HG02571 (cell line): ENCODE measurements around the gene MSMO1.
"Not testable (repeated sequence)": the region's sequence is repeated elsewhere in the genome, so short reads cannot be mapped to it uniquely, and the experiment has no call there.

Experiments used
- ATAC-seq: cut with Tn5 transposase; IDR thresholded peaks from one replicate; pipeline ENCODE4 v1.9.1; 2021; ENCODE audit warnings: mild to moderate bottlenecking, moderate library complexity; ENCODE audit not compliant: unreplicated experiment

The MSMO1 gene

DNA sequence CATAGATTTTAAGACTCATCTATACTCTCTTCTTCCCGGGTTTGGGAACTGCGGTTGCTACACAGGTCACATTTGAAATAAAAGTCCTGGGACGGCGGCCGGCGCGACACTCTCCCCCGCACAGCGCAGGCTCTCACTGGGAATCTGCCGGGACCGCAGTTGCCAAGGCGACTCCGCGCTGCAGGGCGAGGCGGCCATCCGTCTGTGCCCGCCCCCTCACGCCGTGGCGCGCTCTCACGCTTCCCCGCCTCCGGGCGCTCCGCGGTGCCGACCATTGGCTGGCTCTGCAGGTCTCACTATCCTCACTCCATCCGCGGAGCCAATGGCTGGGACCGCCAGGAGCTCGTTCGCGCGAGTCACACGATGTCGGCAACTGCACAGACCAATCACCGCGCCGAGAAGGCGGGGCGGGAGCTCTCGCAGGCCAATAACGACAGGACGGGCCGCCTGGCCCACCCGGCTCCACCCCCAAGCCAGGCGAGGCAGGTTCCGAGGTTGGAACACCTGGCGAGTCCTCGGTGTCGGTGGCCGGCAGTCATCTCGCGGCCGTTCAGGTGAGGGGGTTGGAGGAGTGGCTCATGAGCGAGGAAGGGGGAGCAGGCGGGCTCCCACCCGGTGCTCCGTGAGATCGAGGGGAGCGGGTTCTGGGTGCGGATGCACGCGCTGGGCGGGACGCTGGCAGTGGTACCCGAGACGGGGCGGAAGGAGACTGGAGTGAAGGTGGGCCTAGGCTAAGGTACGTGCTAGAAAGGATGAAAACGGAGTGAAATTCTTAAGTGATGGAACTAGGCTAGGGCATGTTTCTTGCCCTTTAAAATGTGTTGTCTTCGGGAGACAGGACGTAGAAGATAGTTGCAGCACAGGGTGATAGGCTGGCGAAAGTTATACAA, at the start of gene MSMO1:
Gene MSMO1, plus strand, starts transcription at position 459 of the 890 bp plus-strand sequence. CDS start 5,702 bp downstream, outside the sequence.
- peak; percentile 98 for ATAC-seq

DNA sequence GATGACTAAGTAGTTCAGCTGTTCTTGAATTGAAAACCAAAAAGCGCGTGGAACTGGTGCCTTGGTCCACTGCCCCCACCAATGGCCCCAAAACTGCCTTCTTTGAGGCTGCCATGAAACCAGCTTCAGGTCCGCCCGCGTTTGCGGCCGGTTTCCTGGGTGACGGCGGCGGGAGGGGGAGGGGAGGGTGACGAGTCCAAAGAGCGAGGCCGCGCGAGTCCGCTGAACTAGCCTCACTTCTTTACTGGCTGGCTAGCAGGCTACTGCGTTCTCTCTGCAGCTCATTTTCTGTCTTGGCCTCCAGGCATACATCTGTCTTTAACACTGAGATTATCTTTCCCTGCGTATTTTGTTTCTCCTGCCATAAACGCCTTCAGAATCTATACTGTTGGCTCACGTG, 47.9 kb upstream of the MSMO1 start:
- not testable (repeated sequence) for ATAC-seq

DNA sequence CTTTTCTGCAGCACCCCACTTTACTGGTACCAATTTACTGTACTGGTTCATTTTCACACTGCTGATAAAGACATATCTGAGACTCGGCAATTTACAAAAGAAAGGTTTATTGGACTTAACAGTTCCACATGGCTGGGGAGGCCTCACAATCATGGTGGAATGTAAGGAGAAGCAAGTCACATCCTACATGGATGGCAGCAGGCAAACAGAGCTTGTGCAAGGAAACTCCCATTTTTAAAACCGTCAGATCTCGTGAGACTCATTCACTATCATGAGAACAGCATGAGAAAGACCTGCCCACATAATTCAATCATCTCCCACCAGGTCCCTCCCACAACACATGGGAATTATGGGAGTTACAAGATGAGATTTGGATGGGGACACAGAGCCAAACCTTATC, 42.8 kb upstream of the MSMO1 start:
- ATAC-seq, result not testable (repeated sequence)

DNA sequence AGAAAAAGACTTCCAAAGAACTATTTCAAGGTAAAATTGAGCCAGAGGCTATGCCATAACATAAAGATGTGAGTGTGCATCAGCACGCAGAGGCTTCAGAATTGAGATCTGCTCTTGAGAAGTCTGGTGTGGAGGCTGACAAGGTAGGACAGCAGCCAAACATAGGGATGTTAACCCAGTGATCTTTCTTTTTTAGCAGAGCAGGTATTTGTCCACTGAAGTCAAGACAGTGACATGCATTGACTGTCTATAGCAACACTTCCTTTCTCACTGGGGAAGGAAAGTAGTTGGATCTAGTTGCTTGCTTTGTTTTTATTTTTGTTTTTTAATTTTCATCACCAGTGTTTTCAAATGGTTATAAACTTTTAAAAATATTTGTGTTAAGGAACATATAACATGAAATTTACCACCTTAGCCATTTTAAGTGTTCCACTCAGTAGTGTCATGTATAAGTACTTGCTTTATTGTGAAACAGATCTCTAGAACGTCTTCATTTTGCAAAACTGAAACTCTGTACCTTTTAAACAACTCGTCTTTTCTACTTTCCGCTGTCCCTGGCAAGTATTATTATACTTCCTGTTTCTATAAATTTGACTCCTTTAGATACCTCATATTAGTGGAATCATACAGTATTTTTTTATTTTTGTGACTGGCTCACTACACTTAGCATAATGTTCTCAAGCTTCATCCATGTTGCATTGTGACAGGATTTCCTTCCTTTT, 40.7 kb upstream of the MSMO1 start:
- peak; percentile 56 for ATAC-seq

DNA sequence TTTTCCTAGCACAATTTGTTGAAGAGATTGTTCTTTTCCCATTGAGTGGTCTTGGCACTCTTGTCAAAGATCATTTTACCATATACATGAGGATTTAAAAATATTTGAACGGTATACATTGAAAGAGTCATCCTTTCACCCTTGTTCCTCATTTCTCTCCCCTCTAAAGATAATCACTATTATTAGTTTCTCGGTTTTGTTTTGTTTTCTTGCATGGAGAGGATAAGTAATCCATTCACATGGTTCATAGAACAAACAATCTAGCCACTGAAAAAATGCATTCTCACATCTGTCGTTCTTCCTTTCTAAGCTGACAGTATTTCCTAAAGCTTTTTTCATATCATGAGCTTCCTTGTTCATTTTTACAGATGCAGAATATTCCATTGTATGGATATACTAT, 39.2 kb upstream of the MSMO1 start:
- no peak for ATAC-seq

DNA sequence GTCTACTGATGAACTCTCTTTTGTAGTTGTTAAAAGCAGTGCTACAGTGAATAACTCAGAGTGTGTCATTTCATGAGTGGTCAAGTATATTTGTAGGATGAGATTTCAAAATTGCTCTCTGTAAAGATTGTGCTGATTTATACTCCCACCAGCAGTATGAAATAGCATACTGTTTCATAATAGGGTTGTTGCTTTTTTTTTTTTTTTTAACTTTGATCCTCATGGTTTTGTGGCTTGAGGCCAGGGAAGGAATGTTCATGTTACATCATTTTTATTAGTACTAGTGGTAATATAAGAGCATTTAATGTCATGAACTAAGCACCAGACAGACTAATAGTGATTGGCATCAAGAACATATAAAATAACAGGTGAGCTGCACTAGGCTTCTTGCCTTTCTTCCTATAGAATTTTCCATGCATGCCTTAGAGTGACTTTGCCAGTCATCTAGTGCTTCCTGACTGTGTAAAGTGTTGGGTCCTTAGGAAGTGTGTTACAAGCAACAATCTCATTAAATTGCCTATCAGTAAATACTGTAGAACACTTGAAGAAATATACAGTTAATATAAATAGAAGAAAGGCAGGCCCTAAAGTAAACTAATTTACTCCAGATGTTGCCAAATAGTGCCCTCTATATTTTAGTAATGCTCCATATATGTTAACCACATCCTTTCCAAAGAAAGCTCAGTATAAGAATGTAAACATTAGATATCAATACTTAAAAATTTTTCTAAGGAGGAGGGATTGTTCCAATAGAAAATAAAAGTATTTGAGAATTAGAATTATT, 38.6 kb upstream of the MSMO1 start:
- ATAC-seq, result no peak

DNA sequence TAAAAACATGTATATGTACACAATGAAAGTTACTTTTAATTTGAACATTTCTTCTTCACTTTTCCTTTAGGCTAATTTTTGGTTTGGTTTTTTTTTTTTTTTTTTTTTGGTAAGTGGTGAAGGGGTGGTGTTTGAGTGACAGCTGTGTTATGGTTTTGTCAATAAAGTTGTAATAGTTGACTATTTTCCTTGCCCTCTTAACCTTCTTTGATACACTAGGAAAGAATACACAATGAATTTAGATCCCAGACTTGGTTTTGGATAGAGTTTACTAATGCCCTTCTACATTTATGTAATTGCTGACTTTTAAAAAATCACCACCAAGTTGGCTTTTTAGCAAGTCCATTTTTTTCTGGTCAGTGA, 38.1 kb upstream of the MSMO1 start:
- ATAC-seq, result no peak

DNA sequence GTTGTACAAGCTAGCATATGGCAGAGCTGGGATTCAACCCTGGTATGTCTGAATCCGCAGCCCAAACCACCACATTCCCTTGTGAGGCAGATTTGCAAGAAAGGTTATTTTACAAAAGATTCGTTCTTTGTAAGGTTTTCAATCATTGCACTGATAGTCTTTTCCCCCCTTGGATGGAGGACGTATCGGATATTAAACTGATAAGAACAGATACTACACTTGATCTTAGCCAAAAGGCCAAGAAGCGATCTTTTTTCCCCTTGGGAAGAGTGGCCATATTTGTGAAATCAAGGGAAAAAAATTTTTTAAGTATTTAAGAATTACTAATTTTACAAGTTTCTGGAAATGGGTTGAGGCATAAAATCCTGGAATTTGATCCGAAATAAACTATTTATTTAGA, 34.4 kb upstream of the MSMO1 start:
- no peak for ATAC-seq

DNA sequence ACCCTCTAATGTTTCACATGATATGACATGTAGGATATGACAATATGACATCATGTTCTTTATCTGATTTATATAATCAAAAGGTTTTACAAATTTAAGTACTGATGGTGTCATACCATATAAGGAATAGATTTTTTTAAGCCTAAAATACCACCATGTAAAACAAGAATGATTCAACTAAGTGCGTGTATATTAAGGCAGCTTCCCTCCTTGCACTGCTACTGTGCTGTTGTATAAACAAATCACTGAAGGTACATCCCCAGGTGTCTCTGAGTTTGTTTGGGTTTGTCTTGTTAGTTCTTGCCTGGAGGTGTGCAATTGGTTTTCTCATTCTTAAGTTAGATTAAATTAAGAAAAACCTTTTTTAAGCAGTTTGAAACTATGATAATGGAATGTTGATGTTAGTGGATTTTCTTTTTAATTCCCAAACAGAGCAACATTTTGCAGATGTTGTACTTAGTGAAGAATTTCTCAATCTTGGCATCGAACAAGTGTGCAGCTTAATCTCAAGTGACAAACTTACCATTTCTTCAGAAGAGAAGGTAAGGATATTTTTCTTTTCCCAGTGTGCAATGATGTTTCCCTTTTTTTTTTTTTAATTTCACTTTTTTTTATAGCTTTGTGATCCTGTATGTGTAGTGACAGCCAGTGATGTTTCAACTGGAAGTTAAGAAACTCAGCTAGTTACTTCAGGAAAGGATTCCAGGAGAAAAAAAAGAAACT, 33.4 kb upstream of the MSMO1 start:
- ATAC-seq, result no peak

DNA sequence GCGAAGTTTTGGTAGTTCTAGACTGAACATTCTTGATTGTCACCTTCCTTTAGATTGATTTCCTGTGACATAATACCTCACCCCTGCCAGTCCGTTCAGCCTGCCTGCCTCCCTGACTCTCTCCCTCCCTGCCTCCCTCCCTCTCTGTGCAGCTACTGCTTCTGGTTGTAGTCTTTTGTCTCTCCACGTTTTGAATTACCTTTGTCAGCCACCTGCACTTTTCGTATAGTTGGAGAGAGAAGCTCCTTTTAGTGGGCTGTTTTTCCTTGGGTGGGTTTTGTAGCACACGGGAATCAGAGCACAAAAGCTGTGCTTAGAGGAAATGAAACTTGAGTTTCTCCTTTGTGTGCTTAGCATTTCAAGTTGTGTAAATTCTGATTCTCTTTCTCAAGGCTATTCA, 32.6 kb upstream of the MSMO1 start:
- peak; percentile 81 for ATAC-seq

DNA sequence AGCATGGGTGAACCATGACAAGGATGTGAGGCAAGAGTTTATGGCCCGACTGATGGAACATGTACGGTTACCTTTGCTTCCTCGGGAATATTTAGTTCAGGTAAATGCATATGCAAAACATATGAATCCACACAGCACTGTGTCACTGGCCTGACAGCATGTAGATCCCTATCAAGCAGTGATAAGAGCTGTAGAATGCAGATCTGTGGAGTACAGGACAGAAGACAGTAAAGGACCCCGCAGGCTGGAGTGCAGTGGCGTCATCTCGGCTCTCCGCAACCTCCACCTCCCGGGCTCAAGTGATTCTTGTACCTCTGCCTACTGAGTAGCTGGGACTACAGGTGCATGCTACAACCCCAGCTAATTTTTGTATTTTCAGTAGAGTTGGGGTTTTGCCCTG, 29.8 kb upstream of the MSMO1 start:
- no peak for ATAC-seq

DNA sequence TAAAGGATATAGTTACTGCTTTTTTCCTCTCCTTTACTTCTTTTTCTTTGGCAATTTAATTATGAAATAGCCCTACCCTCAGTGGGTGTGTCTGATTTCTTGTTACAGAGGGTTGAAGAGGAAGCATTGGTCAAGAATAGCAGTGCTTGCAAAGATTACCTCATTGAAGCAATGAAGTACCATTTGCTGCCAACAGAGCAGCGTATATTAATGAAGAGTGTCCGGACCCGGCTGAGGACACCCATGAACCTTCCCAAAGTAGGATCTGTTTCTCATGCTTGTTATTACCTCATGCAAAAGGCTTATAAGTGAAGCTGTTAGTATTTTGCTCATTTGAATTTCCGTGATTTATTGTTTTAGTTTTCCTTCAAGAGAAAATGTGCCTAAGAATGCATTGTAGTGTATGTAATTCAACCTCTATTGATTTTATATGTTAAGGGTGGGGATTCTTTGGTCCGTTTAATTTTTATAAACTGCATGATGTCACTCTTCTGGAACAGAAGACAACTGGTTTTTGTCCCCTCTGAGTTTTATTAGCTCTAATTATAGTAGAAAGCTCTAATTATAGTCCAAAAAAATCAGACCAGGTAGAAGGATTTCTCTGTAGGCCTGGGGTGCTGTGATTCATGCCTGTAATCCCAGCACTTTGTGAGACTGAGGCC, 27.9 kb upstream of the MSMO1 start:
- ATAC-seq, result no peak

DNA sequence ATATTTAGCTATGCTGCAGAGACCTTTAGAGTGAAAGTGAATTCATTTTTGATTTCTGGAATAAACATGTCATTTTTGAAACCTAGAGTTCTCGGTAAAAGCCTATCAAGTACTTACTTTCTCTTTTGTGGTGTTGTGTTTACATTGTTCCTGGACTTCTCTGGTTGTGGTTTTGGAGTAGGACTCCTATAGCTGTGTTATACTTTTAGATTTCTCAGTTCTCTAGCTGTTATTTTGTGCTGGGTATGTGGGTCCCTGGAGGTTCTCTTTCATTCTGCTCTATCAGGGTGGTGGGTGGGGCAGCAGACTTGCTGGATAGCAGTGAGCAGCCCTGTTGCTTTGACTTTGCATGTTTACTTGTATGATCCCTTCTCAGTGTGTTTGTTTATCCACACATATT, 25.6 kb upstream of the MSMO1 start:
- ATAC-seq, result peak; percentile 73

DNA sequence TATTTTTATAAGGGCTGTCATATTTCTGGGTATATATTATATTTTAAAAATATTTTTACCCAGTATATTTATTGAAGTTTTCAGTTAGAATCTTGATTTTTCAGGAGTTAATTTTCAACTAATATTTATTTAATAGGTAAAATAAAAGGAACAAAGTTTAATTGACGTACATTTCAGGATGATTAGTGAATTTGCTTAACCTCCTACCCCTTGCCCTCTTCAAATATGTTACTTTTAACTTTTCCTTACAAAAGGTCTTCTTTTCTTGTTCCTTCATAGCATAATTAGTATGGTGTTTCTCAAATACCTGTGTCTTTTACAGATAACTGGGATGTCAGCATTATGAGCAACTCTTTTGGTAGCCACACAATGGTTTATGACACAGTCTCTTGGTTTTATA, 24.8 kb upstream of the MSMO1 start:
- ATAC-seq, result no peak

DNA sequence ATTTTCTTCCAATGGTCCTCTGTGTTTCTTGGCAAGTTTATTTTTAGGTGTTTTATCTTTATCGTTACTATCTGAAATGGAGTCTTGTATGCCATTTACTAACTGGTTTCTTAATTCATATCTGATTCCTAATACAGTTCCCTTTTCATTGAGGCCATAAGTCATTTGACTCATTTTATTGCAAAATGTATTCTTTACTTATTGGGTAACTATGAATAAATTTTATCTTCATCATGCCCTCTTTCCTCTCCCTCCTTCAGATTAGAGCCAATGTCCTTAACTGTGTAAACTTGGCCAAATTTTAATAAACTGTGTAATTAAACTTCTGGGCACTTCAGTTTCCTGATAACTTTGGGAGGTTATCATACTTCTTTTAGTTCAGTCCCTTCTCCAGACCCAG, 19.3 kb upstream of the MSMO1 start:
- no peak for ATAC-seq

DNA sequence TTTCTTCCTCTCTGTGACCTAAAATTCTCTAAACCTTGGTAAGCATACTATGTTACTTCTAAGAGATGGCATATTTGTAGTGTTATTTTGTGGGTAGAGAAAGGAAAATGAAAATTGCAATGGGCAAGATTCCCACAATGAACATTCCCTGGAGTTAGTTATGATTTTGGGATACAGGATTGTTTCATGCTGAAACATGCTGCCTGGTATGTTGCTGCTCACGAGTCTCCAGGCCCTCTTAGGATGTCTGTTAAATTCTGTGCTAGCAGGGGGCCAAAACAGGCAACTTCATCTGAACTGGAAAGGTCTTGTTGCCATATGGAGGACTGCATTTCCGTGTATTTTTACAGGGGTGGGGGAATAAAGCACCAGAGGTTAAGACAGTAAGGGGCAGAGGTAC, 18.9 kb upstream of the MSMO1 start:
- ATAC-seq, result no peak

DNA sequence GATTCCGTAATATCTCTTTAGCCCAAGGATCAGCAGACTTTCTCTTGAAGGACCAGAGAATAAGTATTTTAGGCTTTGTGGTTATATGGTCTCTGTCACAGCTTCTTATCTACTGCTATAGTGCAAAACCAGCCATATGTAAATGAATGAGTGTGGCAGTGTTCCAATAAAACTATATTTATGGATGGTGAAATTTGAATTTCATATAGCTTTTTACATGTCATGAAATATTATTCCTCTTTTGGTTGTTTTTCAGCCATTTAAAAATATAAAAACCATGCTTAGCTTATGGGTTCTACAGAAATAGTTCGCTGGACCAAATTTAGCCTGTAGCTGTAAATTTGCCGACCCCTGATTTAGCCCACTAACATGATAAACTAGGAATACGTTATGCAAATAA, 18.0 kb upstream of the MSMO1 start:
- ATAC-seq, result no peak

DNA sequence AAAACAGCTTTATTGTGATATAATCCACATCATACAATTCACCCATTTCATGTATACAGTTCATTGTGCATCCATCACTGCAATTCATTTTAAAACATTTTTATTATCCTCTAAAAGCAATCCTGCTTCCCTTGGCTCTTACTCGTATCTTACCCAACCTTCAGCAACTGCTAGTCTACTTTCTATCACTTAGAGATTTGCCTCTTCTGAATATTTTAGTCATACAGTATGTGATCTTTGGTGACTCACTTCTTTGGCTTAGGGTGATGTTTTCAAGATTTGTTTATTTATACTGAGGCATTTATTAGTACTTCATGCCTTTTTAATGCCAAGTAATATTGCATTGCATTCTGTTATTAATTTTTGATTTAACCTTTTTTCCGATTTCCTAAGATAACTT, 15.0 kb upstream of the MSMO1 start:
- ATAC-seq, result no peak

DNA sequence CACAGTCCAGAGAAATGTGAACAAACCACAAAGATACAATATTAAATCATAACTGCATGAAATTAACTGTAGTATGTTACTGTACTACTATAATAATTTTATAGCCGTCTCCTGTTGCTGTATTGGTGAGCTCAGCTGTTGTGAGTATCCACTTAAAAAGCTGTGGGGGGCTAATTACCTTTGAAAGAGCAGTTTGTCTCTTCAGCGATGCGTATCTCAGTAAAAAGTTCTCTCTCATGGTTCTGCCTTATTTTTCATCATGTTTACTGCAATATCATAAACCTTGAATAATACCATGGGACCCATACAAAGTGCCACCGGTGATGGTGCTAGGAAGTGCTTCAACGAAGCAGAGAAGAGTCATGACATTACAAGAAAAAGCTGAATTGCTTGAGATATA, 8.4 kb upstream of the MSMO1 start:
- no peak for ATAC-seq

DNA sequence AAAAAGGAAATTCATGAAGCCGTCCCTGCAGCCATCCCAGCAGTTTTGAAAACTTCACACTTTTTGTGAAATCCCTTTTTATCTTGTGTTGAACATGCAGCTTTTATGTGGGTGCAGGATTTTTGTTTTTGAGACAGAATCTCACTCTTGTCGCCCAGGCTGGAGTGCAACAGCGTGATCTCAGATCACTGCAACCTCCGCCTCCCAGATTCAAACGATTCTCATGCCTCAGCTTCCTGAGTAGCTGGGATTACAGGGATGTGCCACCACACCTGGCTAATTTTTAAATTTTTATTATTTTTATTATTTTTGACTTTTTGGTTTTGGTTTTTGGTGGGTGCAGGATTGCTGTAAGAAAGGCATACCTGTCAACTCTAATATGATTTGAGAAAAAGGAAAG, 8.0 kb upstream of the MSMO1 start:
- no peak for ATAC-seq
